ENCODE measurements around the gene SRD5A3.

- TF ChIP-seq CTCF (IDR thresholded peaks at IDR 0.05) = no peak
- TF ChIP-seq POLR2A (IDR thresholded peaks at IDR 0.05; ENCODE audit: low read depth) = no peak
These were observed 20.6 kb downstream of the SRD5A3 start for GRCh38 chr4:55366621-55367020.
